ENCODE data around the gene AGRP.
"Not testable (repeated sequence)": the region's sequence is repeated elsewhere in the genome, so short reads cannot be mapped to it uniquely, and the experiment has no call there.

AGRP gene

DNA sequence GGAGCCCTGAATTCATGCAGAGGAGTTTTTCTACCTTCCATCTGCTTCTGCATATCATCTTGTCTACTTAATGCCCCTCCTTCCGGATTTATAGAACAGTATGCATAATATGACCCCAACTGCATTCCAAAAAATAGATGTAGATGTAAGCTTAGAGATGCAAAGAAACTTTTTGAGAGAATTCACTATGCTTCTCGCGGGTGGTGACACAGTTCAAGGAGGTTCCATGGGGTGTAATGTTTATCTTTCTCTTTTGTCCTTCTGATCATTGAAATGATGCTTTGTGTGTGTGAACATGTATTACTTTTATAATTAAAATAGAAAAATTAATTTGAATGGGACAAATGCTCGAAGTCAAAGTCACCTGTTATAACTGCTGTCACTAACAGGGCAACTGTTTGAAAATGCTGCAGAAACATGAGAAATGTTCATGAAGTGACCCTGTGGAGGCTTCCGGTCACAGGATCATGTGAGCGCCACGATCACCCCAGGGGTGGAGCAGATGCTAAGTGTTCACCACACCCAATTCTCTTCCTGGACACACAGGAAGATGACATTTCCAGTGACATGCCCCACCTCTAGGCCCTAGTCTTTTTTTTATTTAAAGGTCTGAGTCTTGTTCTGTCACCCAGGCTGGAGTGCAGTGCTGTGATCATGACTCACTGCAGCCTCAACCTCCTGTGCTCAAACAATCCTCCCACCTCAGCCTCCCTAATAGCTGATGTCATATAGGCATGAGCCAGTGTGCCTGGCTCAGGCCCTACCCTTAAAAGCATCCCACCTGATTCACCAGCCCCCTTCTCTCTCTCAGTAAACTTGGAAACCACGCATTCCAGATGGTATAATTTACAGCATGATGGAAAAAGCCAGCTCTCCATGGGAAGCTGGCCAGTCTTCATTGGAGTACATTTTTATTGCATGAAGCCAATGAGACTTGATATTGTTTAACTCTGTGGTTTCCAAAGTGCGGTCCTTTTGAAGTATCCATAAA is 21.0 kb upstream of the AGRP start:
- DNase-seq, result no peak

DNA sequence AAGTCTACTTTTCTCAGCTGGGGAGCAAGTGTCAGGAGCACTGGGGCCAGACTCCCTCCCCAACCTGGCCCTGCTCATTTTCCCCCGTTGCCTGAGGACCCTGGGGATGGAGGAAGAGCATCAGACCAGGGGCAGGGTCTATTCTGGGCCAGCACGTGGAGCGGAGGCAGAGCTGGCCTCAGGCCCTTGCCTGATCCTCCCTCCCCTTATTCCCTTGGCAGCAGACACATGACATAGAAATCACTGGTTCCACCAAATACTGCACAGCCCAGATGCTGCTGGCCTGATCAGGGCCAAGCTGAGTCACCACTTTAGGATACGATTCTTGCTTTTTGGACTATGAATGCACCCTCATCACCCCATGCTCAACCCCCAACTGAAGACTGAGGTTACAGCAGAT is 15.8 kb upstream of the AGRP start:
- no peak for DNase-seq

GRCh38 chr16:67490335-67491096 is 7.2 kb upstream of the AGRP start:
- DNase-seq, result no peak

DNA sequence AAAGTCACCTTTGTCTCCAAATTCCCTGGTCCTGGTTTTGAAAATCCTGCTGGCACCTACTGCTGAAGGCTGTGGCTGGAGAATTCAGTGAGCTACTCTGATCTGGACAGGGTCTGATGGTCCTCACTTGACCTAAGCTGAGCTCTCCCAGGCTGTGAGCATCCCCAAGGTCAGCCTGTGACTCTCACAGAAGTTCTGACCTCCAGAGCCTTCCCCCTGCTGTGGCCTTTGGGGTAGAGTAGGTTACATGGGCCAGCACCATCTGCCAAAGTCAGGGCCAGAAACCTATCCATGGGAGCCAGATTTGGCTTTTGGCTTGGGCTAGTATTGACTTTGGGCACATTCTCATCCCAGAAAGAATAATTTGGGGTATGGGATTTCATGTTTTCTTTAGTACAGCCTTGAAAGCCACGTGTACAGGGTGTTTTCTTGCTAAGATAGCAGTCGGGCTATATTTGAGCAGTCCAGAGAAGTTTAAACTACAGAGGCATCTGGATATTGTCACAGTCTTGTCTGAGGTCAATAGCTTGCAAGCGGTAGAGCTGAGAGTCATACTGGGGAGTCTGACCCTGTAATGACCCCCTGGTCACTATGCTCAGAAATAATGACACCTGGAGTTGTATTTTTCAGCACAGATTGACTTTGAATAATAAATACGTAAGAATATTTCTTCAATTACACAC is 6.2 kb upstream of the AGRP start:
- DNase-seq, result no peak

- DNase-seq, result not testable (repeated sequence)
Observed at GRCh38 chr16:67487561-67487960, 4.2 kb upstream of the AGRP start.

DNA sequence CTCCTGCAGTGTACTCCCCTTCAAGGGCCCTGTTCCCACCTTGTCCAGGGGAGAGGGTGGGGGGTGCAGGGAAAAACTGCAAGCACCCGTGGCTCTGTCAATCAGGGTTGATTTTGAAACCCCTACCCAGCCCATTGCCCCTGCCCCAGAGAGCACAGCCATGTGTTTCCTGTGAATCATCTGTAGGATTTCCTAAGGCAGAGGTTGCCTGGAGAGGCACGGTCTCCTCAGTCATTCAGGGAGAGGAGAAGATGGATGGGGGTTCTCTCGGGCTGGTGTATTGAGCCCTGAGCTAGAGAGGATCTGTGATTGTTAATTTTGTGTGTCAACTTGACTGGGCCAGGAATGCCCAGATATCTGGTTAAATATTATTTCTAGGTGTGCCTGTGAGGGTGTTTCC is 3.5 kb upstream of the AGRP start:
- no peak for DNase-seq

- no peak for DNase-seq
Observed at GRCh38 chr16:67483731-67484525, 581 bp upstream of the AGRP start.

GRCh38 chr16:67482233-67482924 is 968 bp downstream of the AGRP start:
- no peak for DNase-seq

- no peak for DNase-seq
Observed at GRCh38 chr16:67481561-67482232, 1.6 kb downstream of the AGRP start.

GRCh38 chr16:67480833-67481560 is 2.4 kb downstream of the AGRP start, which contains the start of gene ATP6V0D1:
TSS of gene ATP6V0D1 (minus strand) at chr16:67481157. CDS start at chr16:67481086, 71 bp downstream.
- peak; percentile 77 for DNase-seq

GRCh38 chr16:67477960-67478554 is 5.3 kb downstream of the AGRP start:
- no peak for DNase-seq

DNA sequence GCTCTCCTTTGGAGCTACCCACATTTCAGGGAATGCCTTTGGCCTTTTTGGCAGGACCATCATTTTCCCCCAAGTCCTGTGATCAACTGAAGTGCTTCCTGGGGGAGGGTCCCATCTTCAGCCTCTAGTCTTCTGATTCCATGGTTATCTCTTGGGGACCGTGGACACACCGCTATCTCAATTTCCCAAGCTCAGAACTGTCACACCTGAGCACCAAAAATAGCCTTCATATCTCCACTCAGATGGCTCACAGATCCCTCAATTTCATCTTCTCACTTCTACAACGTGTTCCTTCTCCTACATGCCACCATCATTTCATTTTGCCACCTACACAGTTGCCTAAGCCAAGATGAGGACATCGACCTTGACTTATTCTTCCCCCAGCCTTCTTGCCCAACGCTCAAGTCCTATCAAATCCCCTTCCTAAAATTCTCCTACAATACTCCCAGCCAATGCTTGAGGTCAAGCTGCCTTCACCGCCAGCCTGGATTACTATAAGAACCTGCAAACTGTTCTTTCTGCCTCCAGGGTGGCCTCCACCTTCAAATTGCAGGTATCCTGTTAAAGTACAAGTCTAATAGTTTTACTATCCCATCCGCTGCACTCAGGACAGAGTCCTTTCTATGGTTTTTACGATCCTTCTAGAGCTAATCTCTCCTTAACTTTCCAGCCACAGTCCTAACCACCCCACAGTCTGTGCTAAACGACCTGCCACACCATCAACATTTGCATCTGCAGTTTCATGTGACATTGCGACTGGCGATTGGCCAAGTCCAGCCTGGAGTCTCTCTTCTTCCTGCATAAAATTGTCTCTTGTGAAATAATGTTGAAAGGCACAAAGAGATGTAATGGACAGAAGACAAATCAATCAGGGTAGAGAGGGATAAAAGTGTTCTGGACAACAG is 8.5 kb downstream of the AGRP start:
- DNase-seq, result no peak

DNA sequence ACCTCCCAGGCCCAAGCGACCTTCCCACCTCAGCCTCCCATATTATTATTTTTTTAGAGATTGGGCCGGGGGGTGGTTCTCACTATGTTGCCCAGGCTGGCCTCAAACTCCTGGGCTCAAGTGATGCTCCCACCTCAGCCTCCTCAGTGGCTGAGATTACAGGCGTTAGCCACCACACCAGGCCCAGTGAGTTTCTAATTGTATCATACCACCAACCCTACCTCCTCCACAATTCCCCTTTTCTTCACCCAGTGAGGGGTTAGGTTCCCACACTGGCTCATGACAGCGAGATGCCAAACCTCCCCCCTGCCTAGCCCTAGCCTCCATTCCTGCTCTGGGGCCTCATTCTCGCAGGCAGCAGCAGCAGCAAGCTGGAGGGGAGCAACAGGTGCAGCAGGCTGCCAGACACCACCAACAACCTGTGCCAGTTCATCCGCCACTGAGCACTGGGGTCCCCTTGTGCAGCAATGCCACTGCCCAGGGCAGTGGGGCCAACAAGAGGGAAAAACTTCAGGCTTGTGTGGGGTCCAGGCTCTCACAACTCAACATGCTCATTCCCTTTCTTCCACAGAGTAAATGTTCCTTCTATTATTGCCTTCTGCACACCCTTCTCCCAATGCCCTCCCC is 11.5 kb downstream of the AGRP start:
- no peak for DNase-seq

DNA sequence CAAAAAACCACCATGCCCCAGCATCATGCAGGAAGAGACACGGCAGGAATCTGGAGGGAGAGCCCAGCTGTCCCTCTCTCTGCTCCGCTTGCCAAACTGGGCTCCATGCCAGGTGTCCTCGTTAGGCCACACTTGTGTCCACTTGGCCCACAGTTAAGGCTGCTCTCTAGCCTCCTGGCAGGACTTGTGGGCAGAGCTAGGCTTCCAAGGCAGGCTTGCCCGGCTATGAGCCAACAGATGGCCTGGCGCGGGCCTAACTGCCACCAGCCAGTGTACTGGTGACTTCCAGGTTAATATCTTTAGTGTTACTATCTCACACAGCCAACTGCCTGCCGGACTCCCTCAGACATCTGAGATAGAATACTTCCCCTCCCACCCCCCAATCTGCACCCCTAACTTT is 13.0 kb downstream of the AGRP start:
- peak; percentile 64 for DNase-seq

GRCh38 chr16:67468731-67469130 is 14.6 kb downstream of the AGRP start:
- DNase-seq, result no peak

DNA sequence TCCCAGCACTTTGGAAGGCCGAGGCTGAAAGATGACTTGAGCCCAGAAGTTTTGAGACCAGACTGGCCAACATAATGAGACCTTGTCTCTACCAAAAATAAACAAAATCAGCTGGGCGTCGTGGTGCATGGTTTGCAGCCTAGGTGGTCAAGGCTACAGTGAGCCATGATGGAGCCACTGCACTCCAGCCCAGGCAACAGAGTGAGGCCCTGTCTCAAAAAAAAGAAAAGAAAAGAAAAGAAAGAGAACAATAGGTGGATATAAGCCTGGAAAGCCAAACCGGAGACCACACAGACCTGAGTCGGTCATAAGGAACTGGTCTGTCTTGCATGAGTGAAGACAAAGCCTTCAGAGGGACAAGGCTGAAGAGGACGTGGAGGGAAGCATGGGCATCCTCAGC is 16.8 kb downstream of the AGRP start:
- DNase-seq, result no peak

DNA sequence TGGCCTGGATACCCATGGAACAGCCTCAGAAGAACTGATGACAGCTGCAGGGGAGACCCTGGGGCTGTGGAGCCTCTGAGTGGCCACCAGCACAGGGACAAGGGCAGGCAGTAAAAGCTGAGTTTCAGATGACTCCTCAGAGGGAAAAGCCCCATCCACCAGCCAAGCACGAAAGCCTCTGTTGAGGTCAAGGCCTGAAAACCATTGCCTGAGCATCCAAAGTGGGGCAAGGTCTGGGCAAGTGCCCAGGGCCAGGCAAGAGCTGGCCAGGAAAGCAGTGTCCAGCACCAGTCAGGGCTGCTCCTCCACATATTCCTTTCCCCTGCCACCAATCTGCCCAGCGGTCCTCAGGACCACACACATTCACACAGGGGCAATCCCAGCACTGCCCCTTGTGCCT is 18.8 kb downstream of the AGRP start:
- DNase-seq, result no peak

DNA sequence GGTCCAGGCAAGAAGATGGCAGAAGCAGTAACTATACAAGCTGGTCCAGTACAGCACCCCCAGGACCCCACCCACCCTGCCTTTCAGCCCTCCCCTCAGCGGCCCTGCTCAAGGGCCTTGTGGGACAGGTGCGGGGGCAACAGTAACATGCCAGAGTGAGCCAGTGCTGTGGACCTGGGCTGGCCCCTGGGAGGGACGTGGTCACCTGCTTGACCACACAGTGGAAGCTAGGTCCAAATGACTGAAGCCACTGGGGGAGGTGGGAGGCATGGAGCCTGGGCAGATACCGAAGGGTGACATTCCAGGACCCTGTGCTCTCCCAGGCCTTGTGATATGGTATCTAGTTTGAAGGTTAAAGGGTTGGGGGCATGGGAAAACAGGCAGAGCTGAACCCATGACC is 19.7 kb downstream of the AGRP start:
- no peak for DNase-seq

Data from NCI-H510A (cell line).